HG03025 (cell line): ENCODE measurements around the gene KLHL9.

Experiments used
- ATAC-seq: cut with Tn5 transposase; IDR thresholded peaks from one replicate; pipeline ENCODE4 v1.9.1; 2021; ENCODE audit warnings: mild to moderate bottlenecking, moderate library complexity; ENCODE audit not compliant: unreplicated experiment, low FRiP score

KLHL9 gene

GRCh38 chr9:21317956-21318923 is 17.0 kb downstream of the KLHL9 start:
- ATAC-seq, result no peak

- ATAC-seq, result no peak
These were observed 18.3 kb downstream of the KLHL9 start for GRCh38 chr9:21316860-21317259.

GRCh38 chr9:21316032-21316842 is 19.0 kb downstream of the KLHL9 start:
- no peak for ATAC-seq

GRCh38 chr9:21314152-21314551 is 21.1 kb downstream of the KLHL9 start:
- ATAC-seq, result no peak

GRCh38 chr9:21311889-21312288 is 23.3 kb downstream of the KLHL9 start:
- no peak for ATAC-seq

- ATAC-seq, result no peak
These were observed 30.0 kb downstream of the KLHL9 start, which contains the start of gene IFNA5 for GRCh38 chr9:21305213-21305612. Gene IFNA5, minus strand, starts transcription at chr9:21305313. Its CDS starts 57 bp downstream, at chr9:21305256.

- ATAC-seq, result no peak
These were observed 39.2 kb downstream of the KLHL9 start for GRCh38 chr9:21295992-21296391.

GRCh38 chr9:21294904-21295538 is 40.2 kb downstream of the KLHL9 start:
- peak; percentile 64 for ATAC-seq

- no peak for ATAC-seq
These were observed 40.8 kb downstream of the KLHL9 start for GRCh38 chr9:21294364-21294774.

GRCh38 chr9:21289848-21290247 is 45.4 kb downstream of the KLHL9 start:
- ATAC-seq, result no peak

- ATAC-seq, result no peak
These were observed 47.9 kb downstream of the KLHL9 start for GRCh38 chr9:21287280-21287679.

- no peak for ATAC-seq
These were observed 48.5 kb downstream of the KLHL9 start for GRCh38 chr9:21286659-21287058.

GRCh38 chr9:21286099-21286498 is 49.1 kb downstream of the KLHL9 start:
- ATAC-seq, result no peak

- ATAC-seq, result no peak
These were observed 53.9 kb downstream of the KLHL9 start for GRCh38 chr9:21281275-21281674.
